MG63 (cell line): ENCODE data around the gene MAP2K5. TPM values are rescaled to one million over a fixed set of nuclear protein-coding genes. Genes with fewer than 3 reads are reported as not detected.

Experiments used
- DNase-seq: peaks from one replicate; pipeline ENCODE4 v3.0.0-alpha.2; 2020
- H3K27me3 ChIP-seq: fragments of 250-450 bp; sonication (Bioruptor Pico); 2 replicates; pipeline ENCODE4 v1.5.1; 2020; ENCODE audit warnings: mild to moderate bottlenecking, moderate library complexity
- H3K36me3 ChIP-seq: fragments of 250-450 bp; sonication (Bioruptor Pico); 2 replicates; pipeline ENCODE4 v1.5.1; 2020; ENCODE audit warnings: mild to moderate bottlenecking, moderate library complexity
- H3K4me3 ChIP-seq: fragments of 250-450 bp; sonication (Bioruptor Pico); 2 replicates; pipeline ENCODE4 v1.5.1; 2020; ENCODE audit warnings: mild to moderate bottlenecking, moderate library complexity
- H3K9me3 ChIP-seq: fragments of 250-450 bp; sonication (Bioruptor Pico); 2 replicates; pipeline ENCODE4 v1.5.1; 2020; ENCODE audit warnings: mild to moderate bottlenecking, moderate library complexity
- total RNA-seq: library from RNA; depleted of rRNA; stranded (reverse); fragments of >200 nt; shearing (Covaris generic); gene quantifications from 2 replicates; pipeline ENCODE4 v1.2.3, GENCODE V29; 2014; ENCODE audit warnings: low replicate concordance

Gene MAP2K5
- total RNA-seq, 1 experiment from 2014 or later = 2.5 TPM

- H3K9me3 ChIP-seq = no peaks in the 10 kb centered on the region; the same call in 1 of the 2 replicates
- peaks cover 23% of the 10 kb centered on the region for H3K27me3 ChIP-seq
- no peak for DNase-seq
- H3K4me3 ChIP-seq = no peak overlapping the region
- H3K36me3 ChIP-seq = no peaks in the 10 kb centered on the region
Observed at GRCh38 chr15:67831363-67831762, 288.9 kb downstream of the MAP2K5 start.

GRCh38 chr15:67832031-67832551, 289.6 kb downstream of the MAP2K5 start:
- H3K36me3 ChIP-seq = no peaks in the 10 kb centered on the region
- no peaks in the 10 kb centered on the region; the same call in 1 of the 2 replicates for H3K9me3 ChIP-seq
- H3K27me3 ChIP-seq = peaks cover 16% of the 10 kb centered on the region
- peak; percentile 38 for DNase-seq
- no peak overlapping the region for H3K4me3 ChIP-seq

- DNase-seq = no peak
- Histone ChIP-seq H3K4me3 (no peak overlapping the region), H3K9me3 (no peaks in the 10 kb centered on the region; the same call in 1 of the 2 replicates), H3K36me3 (no peaks in the 10 kb centered on the region), H3K27me3 (peaks cover 7% of the 10 kb centered on the region; the same call in 1 of the 2 replicates)
Observed at GRCh38 chr15:67832897-67833709, 290.6 kb downstream of the MAP2K5 start.

GRCh38 chr15:67833710-67834511, 291.4 kb downstream of the MAP2K5 start:
- Histone ChIP-seq H3K27me3 (no peaks in the 10 kb centered on the region), H3K36me3 (no peaks in the 10 kb centered on the region), H3K9me3 (no peaks in the 10 kb centered on the region), H3K4me3 (no peak overlapping the region)
- no peak for DNase-seq

- Histone ChIP-seq H3K4me3 (no peak overlapping the region), H3K27me3 (no peaks in the 10 kb centered on the region)
Observed at GRCh38 chr15:67834581-67835296, 292.2 kb downstream of the MAP2K5 start.

GRCh38 chr15:67835297-67836133, 293.0 kb downstream of the MAP2K5 start:
- H3K9me3 ChIP-seq = no peaks in the 10 kb centered on the region
- no peaks in the 10 kb centered on the region for H3K27me3 ChIP-seq
- DNase-seq = no peak
- H3K36me3 ChIP-seq = 0 out of 2 replicates have a peak, but pooled peaks cover 2% of the 10 kb centered on the region
- no peak overlapping the region for H3K4me3 ChIP-seq

More at GRCh38 chr15:67834581-67835296, 292.2 kb downstream of the MAP2K5 start:
- no peaks in the 10 kb centered on the region for H3K9me3 ChIP-seq
- no peak for DNase-seq
- no peaks in the 10 kb centered on the region for H3K36me3 ChIP-seq

- Histone ChIP-seq H3K9me3 (no peaks in the 10 kb centered on the region), H3K27me3 (no peaks in the 10 kb centered on the region), H3K4me3 (no peak overlapping the region), H3K36me3 (0 out of 2 replicates have a peak, but pooled peaks cover 2% of the 10 kb centered on the region)
- no peak for DNase-seq
Observed at GRCh38 chr15:67836134-67836455, 293.6 kb downstream of the MAP2K5 start.

GRCh38 chr15:67836477-67836876, 294.0 kb downstream of the MAP2K5 start:
- DNase-seq = no peak
- Histone ChIP-seq H3K36me3 (0 out of 2 replicates have a peak, but pooled peaks cover 2% of the 10 kb centered on the region), H3K4me3 (no peak overlapping the region), H3K9me3 (no peaks in the 10 kb centered on the region), H3K27me3 (no peaks in the 10 kb centered on the region)

GRCh38 chr15:67836955-67837354, 294.5 kb downstream of the MAP2K5 start:
- Histone ChIP-seq H3K27me3 (no peaks in the 10 kb centered on the region), H3K36me3 (0 out of 2 replicates have a peak, but pooled peaks cover 2% of the 10 kb centered on the region)
- no peak for DNase-seq

GRCh38 chr15:67838789-67839332, 296.4 kb downstream of the MAP2K5 start:
- H3K4me3 ChIP-seq = no peak overlapping the region
- H3K36me3 ChIP-seq = 0 out of 2 replicates have a peak, but pooled peaks cover 2% of the 10 kb centered on the region
- H3K9me3 ChIP-seq = no peaks in the 10 kb centered on the region
- no peak for DNase-seq
- H3K27me3 ChIP-seq = no peaks in the 10 kb centered on the region

More at GRCh38 chr15:67836955-67837354, 294.5 kb downstream of the MAP2K5 start:
- Histone ChIP-seq H3K4me3 (no peak overlapping the region), H3K9me3 (no peaks in the 10 kb centered on the region)

- Histone ChIP-seq H3K4me3 (peak overlapping the region; percentile 92), H3K36me3 (0 out of 2 replicates have a peak, but pooled peaks cover 2% of the 10 kb centered on the region), H3K9me3 (no peaks in the 10 kb centered on the region), H3K27me3 (no peaks in the 10 kb centered on the region)
- peak; percentile 29 for DNase-seq
Observed at GRCh38 chr15:67839499-67839928, 297.0 kb downstream of the MAP2K5 start.

- 0 out of 2 replicates have a peak, but pooled peaks cover 2% of the 10 kb centered on the region for H3K36me3 ChIP-seq
- peak; percentile 92 for DNase-seq
- peak within 1 kb of the TSS; percentile 92 for H3K4me3 ChIP-seq
- H3K9me3 ChIP-seq = no peaks in the 10 kb centered on the region
- no peaks in the 10 kb centered on the region for H3K27me3 ChIP-seq
Observed at GRCh38 chr15:67839929-67840748, 297.6 kb downstream of the MAP2K5 start, which contains the start of gene RNU6-1. Gene RNU6-1, minus strand, starts transcription at chr15:67840045.

GRCh38 chr15:67840749-67841512, 298.4 kb downstream of the MAP2K5 start:
- Histone ChIP-seq H3K4me3 (peak overlapping the region; percentile 92), H3K27me3 (no peaks in the 10 kb centered on the region), H3K9me3 (no peaks in the 10 kb centered on the region), H3K36me3 (0 out of 2 replicates have a peak, but pooled peaks cover 2% of the 10 kb centered on the region)
- peak; percentile 27 for DNase-seq

- H3K9me3 ChIP-seq = no peaks in the 10 kb centered on the region
- H3K36me3 ChIP-seq = 0 out of 2 replicates have a peak, but pooled peaks cover 2% of the 10 kb centered on the region
- no peak for DNase-seq
- H3K4me3 ChIP-seq = no peak overlapping the region
- no peaks in the 10 kb centered on the region for H3K27me3 ChIP-seq
Observed at GRCh38 chr15:67841513-67841762, 298.9 kb downstream of the MAP2K5 start.
